Liver (tissue), 5 donors: Measurements from ENCODE around the gene ZIM2. TPM values are rescaled to one million over a fixed set of nuclear protein-coding genes. Genes with fewer than 3 reads are reported as not detected.

Experiments
- polyA plus RNA-seq, 2 donors: library from polyadenylated mRNA; stranded (reverse) in 1 of 2; unstranded in 1 of 2; fragments of 200-250 nt in 1 of 2; fragments of >200 nt in 1 of 2; fragmentation: Nextera tagmentation in 1 of 2; extraction: Ambion mirVana in 1 of 2; gene quantifications; one replicate each; pipeline versions ENCODE4 v1.2.1 to v1.2.3, GENCODE V29; 2013 to 2015
- small RNA-seq: library from RNA; depleted of rRNA; stranded (forward); fragments of <200 nt; gene quantifications from one replicate; pipeline ENCODE3, GENCODE V24; 2014
- total RNA-seq, 2 donors: library from RNA; depleted of rRNA; stranded (reverse); fragments of >200 nt; gene quantifications; one replicate each; pipeline ENCODE4 v1.2.3, GENCODE V29; 2014
- donor health status: healthy.
- donor health status: healthy.
- donor health status: healthy.

ZIM2 gene
- total and polyA plus RNA-seq, 4 donors: 0.03 to 3.2 (median 0.33) TPM; not detected in 1

Small RNA genes lying within 50 kb of the gene (small RNA-seq; reads per million reads assigned to genes)
- not detected for gene AC006115.2

Other genes with a start within 250 kb of the ZIM2 start
- gene ZNF71, start 245.4 kb downstream of the ZIM2 start, total RNA-seq: 1 to 10 TPM; 2.2 to 3.4 TPM
- gene ZNF71, start 245.4 kb downstream of the ZIM2 start, polyA plus RNA-seq: 1 to 10 TPM in 1 of 2 donors, under 1 TPM in 1; 0.46 to 1.4 TPM
- under 1 TPM in 1 of 2 donors, not detected in 1; 0.28 TPM for gene SMIM17, start 197.6 kb downstream of the ZIM2 start, total RNA-seq
- gene SMIM17, start 197.6 kb downstream of the ZIM2 start, polyA plus RNA-seq: not detected
- gene ZNF835, start 169.0 kb downstream of the ZIM2 start, total RNA-seq: 1 to 10 TPM; 1.2 to 2.3 TPM
- gene ZNF835, start 169.0 kb downstream of the ZIM2 start, polyA plus RNA-seq: under 1 TPM; 0.19 to 0.35 TPM
- gene PEG3, start within 50 bp of the ZIM2 start, total RNA-seq: 100 to 1,000 TPM in 1 of 2 donors, 10 to 100 TPM in 1; 12.8 to 188 TPM
- gene PEG3, start within 50 bp of the ZIM2 start, polyA plus RNA-seq: 1 to 10 TPM; 2.2 to 2.5 TPM